Calu3 (cell line): ENCODE data around the gene FHL2. TPM values are rescaled to one million over a fixed set of nuclear protein-coding genes. Genes with fewer than 3 reads are reported as not detected.
A peak's percentile ranks its signal among the peaks of the same experiment; 100 is the strongest.

Source experiments
- BruUV-seq: library from RNA; stranded (reverse); fragments of 400-500 nt; replicated peaks from 2 replicates; lab custom pipeline; 2021; lab: Mats Ljungman, UMichigan
- CTCF ChIA-PET: fragments of 300-600 bp; sonication (Branson Sonifier 250); formaldehyde crosslinking; loops from one replicate; lab custom pipeline; 2022; ENCODE audit warnings: antibody characterized with exemption; lab: Charles Lee
- DNase-seq: peaks from one replicate; pipeline ENCODE4 v3.0.0; 2022
- H3K27ac Mint-ChIP-seq: one replicate; pipeline ENCODE4 v1.8.0; 2022; ENCODE audit warnings: mixed read lengths; ENCODE audit not compliant: unreplicated experiment
- H3K27me3 Mint-ChIP-seq: one replicate; pipeline ENCODE4 v1.8.0; 2022; ENCODE audit warnings: mixed read lengths; ENCODE audit not compliant: unreplicated experiment
- H3K36me3 Mint-ChIP-seq: one replicate; pipeline ENCODE4 v1.8.0; 2022; ENCODE audit warnings: mild to moderate bottlenecking, moderate library complexity, mixed read lengths; ENCODE audit not compliant: insufficient read depth, unreplicated experiment
- H3K4me1 Mint-ChIP-seq: one replicate; pipeline ENCODE4 v1.8.0; 2022; ENCODE audit warnings: mild to moderate bottlenecking, low read depth, mixed read lengths; ENCODE audit not compliant: unreplicated experiment
- H3K4me3 Mint-ChIP-seq: one replicate; pipeline ENCODE4 v1.8.0; 2022; ENCODE audit warnings: mild to moderate bottlenecking, low read depth, moderate library complexity, mixed read lengths; ENCODE audit not compliant: unreplicated experiment
- H3K9me3 Mint-ChIP-seq: one replicate; pipeline ENCODE4 v1.8.0; 2022; ENCODE audit warnings: low read depth, mixed read lengths; ENCODE audit not compliant: unreplicated experiment
- CTCF ChIP-seq: fragments of 200-600 bp; IDR thresholded peaks from one replicate; pipeline ENCODE4 v1.8.0; 2022; ENCODE audit warnings: antibody characterized with exemption; ENCODE audit not compliant: unreplicated experiment
- intact Hi-C: fragments of 100-400 bp; cut with micrococcal nuclease; formaldehyde crosslinking; loops from one replicate; pipeline ENCODE4 v1.10.0; 2022; ENCODE audit not compliant: unreplicated experiment
- total RNA-seq: library from RNA; stranded (reverse); gene quantifications from 2 replicates; pipeline ENCODE4 v1.2.3, GENCODE V29; 2022

The FHL2 gene
- total RNA-seq, 1 experiment from 2014 or later, result 51.9 TPM

DNA sequence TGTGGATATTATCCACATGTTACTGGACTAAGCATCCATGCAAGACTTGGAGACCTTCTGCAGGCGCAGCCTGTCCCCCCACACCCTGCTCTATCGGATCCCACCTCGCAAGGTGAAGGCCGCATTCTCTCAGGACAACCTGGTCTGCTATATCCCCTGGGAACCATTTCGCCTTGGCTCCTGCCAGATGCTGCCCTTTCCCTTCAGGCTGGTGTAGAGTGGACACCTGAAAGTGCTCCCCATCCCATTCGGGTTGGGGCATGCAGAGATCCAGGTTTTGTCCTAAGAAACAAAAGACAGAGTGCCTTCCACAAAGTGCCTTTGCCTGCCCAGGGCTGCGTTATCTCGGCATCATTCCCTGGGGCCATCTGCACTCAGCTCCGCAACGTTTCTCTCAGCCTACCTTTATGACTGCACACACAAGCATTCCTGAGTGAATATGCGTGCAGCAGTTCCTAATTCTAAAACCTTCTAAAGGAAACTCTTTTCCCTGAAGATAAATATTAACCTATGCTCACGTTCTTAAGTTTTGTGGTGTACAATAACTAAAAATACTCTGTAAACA is 20.5 kb downstream of the FHL2 start:
- BruUV-seq, result no TSS peak
- H3K9me3 Mint-ChIP-seq, result peaks cover 3% of the 10 kb centered on the region
- H3K4me1 Mint-ChIP-seq, result peaks cover 47% of the 10 kb centered on the region
- H3K4me3 Mint-ChIP-seq, result no peak overlapping the region
- no peak for DNase-seq
- no peak for TF ChIP-seq CTCF
- CTCF ChIA-PET, result no interaction called here
- peaks cover 85% of the 10 kb centered on the region for H3K36me3 Mint-ChIP-seq
- H3K27ac Mint-ChIP-seq, result no peak overlapping the region
- no peaks in the 10 kb centered on the region for H3K27me3 Mint-ChIP-seq
- intact Hi-C loops, result loop anchor here (2.0 kb wide), 1 partner anchor 18 kb away; no protein-coding TSS in a partner anchor

GRCh38 chr2:105377871-105378270 is 21.0 kb downstream of the FHL2 start:
- CTCF ChIA-PET, result no interaction called here
- H3K9me3 Mint-ChIP-seq, result peaks cover 3% of the 10 kb centered on the region
- peaks cover 85% of the 10 kb centered on the region for H3K36me3 Mint-ChIP-seq
- no TSS peak for BruUV-seq
- DNase-seq, result no peak
- H3K4me1 Mint-ChIP-seq, result peaks cover 45% of the 10 kb centered on the region
- H3K27me3 Mint-ChIP-seq, result no peaks in the 10 kb centered on the region
- TF ChIP-seq CTCF, result no peak
- no peak overlapping the region for H3K4me3 Mint-ChIP-seq
- intact Hi-C loops, result loop anchor here (2.0 kb wide), 1 partner anchor 19 kb away; no protein-coding TSS in a partner anchor
- no peak overlapping the region for H3K27ac Mint-ChIP-seq

DNA sequence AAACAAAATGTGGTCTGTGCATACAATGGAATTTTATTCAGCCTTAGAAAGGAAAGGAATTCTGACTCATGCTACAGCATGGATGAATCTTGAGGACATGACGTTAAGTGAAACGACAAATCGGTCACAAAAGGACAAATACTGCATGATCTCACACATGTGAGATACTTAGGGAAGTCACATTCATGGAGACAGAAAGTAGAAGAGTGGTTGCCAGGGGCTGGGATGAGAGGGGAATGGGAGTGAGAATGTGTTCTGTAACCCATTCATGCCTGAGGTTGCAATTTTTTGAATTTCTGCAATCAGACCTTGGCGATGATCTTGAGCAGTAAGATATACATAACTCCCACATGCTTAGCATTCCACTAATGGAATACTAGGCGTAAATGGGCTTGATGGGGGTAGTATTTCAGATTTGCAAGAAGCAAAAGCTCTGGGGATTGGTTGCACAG is 22.0 kb downstream of the FHL2 start:
- H3K27me3 Mint-ChIP-seq, result no peaks in the 10 kb centered on the region
- peaks cover 42% of the 10 kb centered on the region for H3K4me1 Mint-ChIP-seq
- peaks cover 3% of the 10 kb centered on the region for H3K9me3 Mint-ChIP-seq
- no peak for DNase-seq
- no peak for TF ChIP-seq CTCF
- H3K27ac Mint-ChIP-seq, result peak overlapping the region; percentile 75
- CTCF ChIA-PET, result no interaction called here
- peaks cover 83% of the 10 kb centered on the region for H3K36me3 Mint-ChIP-seq
- intact Hi-C loops, result no loop called here
- no TSS peak for BruUV-seq
- H3K4me3 Mint-ChIP-seq, result no peak overlapping the region

DNA sequence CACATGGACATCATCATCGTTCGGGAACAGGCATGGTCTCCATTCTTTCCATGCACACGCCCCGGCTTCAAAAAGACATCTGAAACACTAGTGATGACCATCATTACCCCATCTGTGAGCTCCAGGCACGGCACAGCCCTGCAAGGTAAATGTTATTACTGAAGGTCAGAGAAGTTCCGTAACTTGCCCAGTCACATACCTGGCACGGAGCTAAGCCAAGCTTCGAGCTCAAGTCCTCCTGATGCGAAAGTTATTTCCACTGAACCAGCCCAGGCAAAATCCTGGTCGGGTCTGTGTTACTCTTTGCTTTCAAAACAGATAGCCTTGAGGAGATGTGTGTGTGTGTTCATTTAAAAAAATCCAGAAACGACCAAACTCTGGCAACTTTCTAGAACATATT is 22.8 kb downstream of the FHL2 start:
- Mint-ChIP-seq H3K4me1 (peaks cover 42% of the 10 kb centered on the region), H3K27me3 (no peaks in the 10 kb centered on the region), H3K4me3 (no peak overlapping the region), H3K9me3 (peaks cover 3% of the 10 kb centered on the region), H3K36me3 (peaks cover 77% of the 10 kb centered on the region), H3K27ac (no peak overlapping the region)
- no TSS peak for BruUV-seq
- CTCF ChIA-PET, result no interaction called here
- intact Hi-C loops, result no loop called here
- TF ChIP-seq CTCF, result no peak
- no peak for DNase-seq
